A549 (cell line): ENCODE results near the gene ST6GALNAC5.

ENCODE experiments used
- CHD2 ChIP-seq: fragments of 150-350 bp; IDR thresholded peaks from 2 replicates; pipeline ENCODE4 v1.6.1; 2014; ENCODE audit warnings: low read length; ENCODE audit not compliant: partially characterized antibody
- CTCF ChIP-seq: fragments of >200 bp; sonication (Bioruptor Twin); formaldehyde crosslinking; IDR thresholded peaks from 3 replicates; pipeline ENCODE4 v1.5.1; 2016
- EP300 ChIP-seq, 2 experiments: fragments of >200 bp; sonication (Bioruptor Twin); formaldehyde crosslinking; IDR thresholded peaks; 2 replicates in 1 of 2; 3 replicates in 1 of 2; pipeline ENCODE4 v1.6.1; 2016 to 2017
- ESRRA ChIP-seq: fragments of 150-350 bp; IDR thresholded peaks from 2 replicates; pipeline ENCODE4 v1.6.1; 2014; ENCODE audit warnings: mild to moderate bottlenecking, low read length, borderline replicate concordance
- HES2 ChIP-seq: fragments of >200 bp; sonication (Bioruptor Twin); formaldehyde crosslinking; IDR thresholded peaks from 2 replicates; pipeline ENCODE4 v1.6.1; 2016
- JUN ChIP-seq, 2 experiments: fragments of >200 bp; sonication (Bioruptor Twin); formaldehyde crosslinking; IDR thresholded peaks; 2 replicates in 1 of 2; 3 replicates in 1 of 2; pipeline ENCODE4 v1.6.1; 2016 to 2017
- JUNB ChIP-seq: fragments of >200 bp; sonication (Bioruptor Twin); formaldehyde crosslinking; IDR thresholded peaks from 2 replicates; pipeline ENCODE4 v1.6.1; 2016
- NFE2L2 ChIP-seq: fragments of 150-350 bp; conservative IDR thresholded peaks from 2 replicates; pipeline ENCODE4 v1.6.1; 2014; ENCODE audit warnings: low read length
- NPAS2 ChIP-seq: fragments of 250-450 bp; sonication (Bioruptor Pico); IDR thresholded peaks from 2 replicates; pipeline ENCODE4 v1.8.0; 2022; ENCODE audit warnings: mild to moderate bottlenecking, moderate library complexity, borderline replicate concordance
- PHF8 ChIP-seq: fragments of 200-600 bp; sonication (generic); IDR thresholded peaks from 2 replicates; pipeline ENCODE4 v1.6.1; 2016; ENCODE audit warnings: low read depth, mild to moderate bottlenecking, antibody characterized with exemption, moderate library complexity, borderline replicate concordance
- POLR2A ChIP-seq: IDR thresholded peaks from 2 replicates; pipeline ENCODE4 v1.6.1; 2012; ENCODE audit warnings: mild to moderate bottlenecking, low read length

GRCh38 chr1:77027847-77028246, 160.6 kb downstream of the ST6GALNAC5 start:
- no peak for TF ChIP-seq CTCF
- TF ChIP-seq POLR2A = no peak
- TF ChIP-seq JUNB = no peak
- TF ChIP-seq JUN (IDR thresholded peaks at IDR 0.05) = no peak
- no peak for TF ChIP-seq HES2
- no peak for TF ChIP-seq PHF8
- TF ChIP-seq EP300 (IDR thresholded peaks at IDR 0.05) = no peak
- no peak for TF ChIP-seq NFE2L2
- TF ChIP-seq CHD2 = no peak
- TF ChIP-seq NPAS2 (CRISPR knock-in tag) = no peak
- no peak for TF ChIP-seq ESRRA
